ENCODE results near the gene RBM3.

RBM3 gene

GRCh38 chrX:48626401-48627298 is 52.4 kb downstream of the RBM3 start:
- no peak for DNase-seq

Measured in femur (tissue), 1 donor.